ENCODE measurements around the gene DNAJC16. TPM values are rescaled to one million over a fixed set of nuclear protein-coding genes. Genes with fewer than 3 reads are reported as not detected.

The DNAJC16 gene
- polyA plus RNA-seq, 1 donor (not counting 4 experiments of a cell fraction or from before 2014, with no cell fraction given): 13.7 TPM

GRCh38 chr1:15574741-15575140 is 48.1 kb downstream of the DNAJC16 start:
- TF ChIP-seq EZH2 (IDR thresholded peaks at IDR 0.05; ENCODE audit: low read length): no peak
- no peak for TF ChIP-seq CTCF (optimal IDR thresholded peaks at IDR 0.05 in 1 of 3, IDR thresholded peaks at IDR 0.05 in 1 of 3, conservative IDR thresholded peaks at IDR 0.05 in 1 of 3; ENCODE audit: extremely low read depth in 1 of 3, insufficient read depth in 2 of 3, low read length in 3 of 3)
- no peak overlapping the region for H3K27ac ChIP-seq (ENCODE audit: control insufficient read depth, insufficient read depth, low read length)
- H3K4me3 ChIP-seq (ENCODE audit: control insufficient read depth in 2 of 3, extremely low read depth in 1 of 3, insufficient read depth in 2 of 3, low read depth in 1 of 3, low read length in 3 of 3): no peak overlapping the region
- H3K9me1 ChIP-seq (ENCODE audit: control insufficient read depth, extremely low read depth, insufficient read depth, low read length): no peaks in the 10 kb centered on the region
- H3K27me3 ChIP-seq (ENCODE audit: control insufficient read depth, extremely low read depth, insufficient read depth, low read length): no peaks in the 10 kb centered on the region
- no peaks in the 10 kb centered on the region for H3K9me3 ChIP-seq (ENCODE audit: control insufficient read depth, low read depth, low read length)
- dilution Hi-C loops (cut with MboI; ENCODE audit: extremely low pct_ligation_motif_present, low sequenced_read_pairs): no loop called here
- no peak overlapping the region for H2AFZ ChIP-seq (ENCODE audit: control insufficient read depth, low read length)
- no peaks in the 10 kb centered on the region for H3K4me1 ChIP-seq (ENCODE audit: control insufficient read depth, extremely low read depth, insufficient read depth, low read length)
- FAIRE-seq (no peak), DNase-seq (ENCODE audit: low read depth, low spot score) (no peak)
- no peaks in the 10 kb centered on the region for H3K79me2 ChIP-seq (ENCODE audit: control insufficient read depth, insufficient read depth, low read length)
- H4K20me1 ChIP-seq (ENCODE audit: control insufficient read depth, extremely low read depth, insufficient read depth, low read length): no peaks in the 10 kb centered on the region
- no peak overlapping the region for H3K4me2 ChIP-seq (ENCODE audit: control insufficient read depth, extremely low read depth, insufficient read depth, low read depth, low read length)
- H3K36me3 ChIP-seq (ENCODE audit: control insufficient read depth in 2 of 2, extremely low read depth in 1 of 2, insufficient read depth in 2 of 2, low read length in 2 of 2): no peaks in the 10 kb centered on the region
- H3K9ac ChIP-seq (ENCODE audit: control insufficient read depth, extremely low read depth, insufficient read depth, low read length): no peak overlapping the region

GRCh38 chr1:15575549-15576150 is 49.0 kb downstream of the DNAJC16 start:
- H3K27me3 ChIP-seq (ENCODE audit: control insufficient read depth, extremely low read depth, insufficient read depth, low read length): no peaks in the 10 kb centered on the region
- dilution Hi-C loops (cut with MboI; ENCODE audit: extremely low pct_ligation_motif_present, low sequenced_read_pairs): no loop called here
- no peak overlapping the region for H3K27ac ChIP-seq (ENCODE audit: control insufficient read depth, insufficient read depth, low read length)
- H3K36me3 ChIP-seq (ENCODE audit: control insufficient read depth in 2 of 2, extremely low read depth in 1 of 2, insufficient read depth in 2 of 2, low read length in 2 of 2): no peaks in the 10 kb centered on the region
- no peaks in the 10 kb centered on the region for H3K9me1 ChIP-seq (ENCODE audit: control insufficient read depth, extremely low read depth, insufficient read depth, low read length)
- H3K79me2 ChIP-seq (ENCODE audit: control insufficient read depth, insufficient read depth, low read length): no peaks in the 10 kb centered on the region
- H3K9me3 ChIP-seq (ENCODE audit: control insufficient read depth, low read depth, low read length): no peaks in the 10 kb centered on the region
- H3K4me2 ChIP-seq (ENCODE audit: control insufficient read depth, extremely low read depth, insufficient read depth, low read depth, low read length): no peak overlapping the region
- H4K20me1 ChIP-seq (ENCODE audit: control insufficient read depth, extremely low read depth, insufficient read depth, low read length): no peaks in the 10 kb centered on the region
- H3K4me3 ChIP-seq (ENCODE audit: control insufficient read depth in 2 of 3, extremely low read depth in 1 of 3, insufficient read depth in 2 of 3, low read depth in 1 of 3, low read length in 3 of 3): no peak overlapping the region
- TF ChIP-seq EZH2 (IDR thresholded peaks at IDR 0.05; ENCODE audit: low read length) (no peak), CTCF (optimal IDR thresholded peaks at IDR 0.05 in 1 of 3, IDR thresholded peaks at IDR 0.05 in 1 of 3, conservative IDR thresholded peaks at IDR 0.05 in 1 of 3; ENCODE audit: extremely low read depth in 1 of 3, insufficient read depth in 2 of 3, low read length in 3 of 3) (no peak)
- no peak for DNase-seq (ENCODE audit: low read depth, low spot score)
- no peak for FAIRE-seq
- no peak overlapping the region for H2AFZ ChIP-seq (ENCODE audit: control insufficient read depth, low read length)
- no peaks in the 10 kb centered on the region for H3K4me1 ChIP-seq (ENCODE audit: control insufficient read depth, extremely low read depth, insufficient read depth, low read length)
- H3K9ac ChIP-seq (ENCODE audit: control insufficient read depth, extremely low read depth, insufficient read depth, low read length): no peak overlapping the region

Data from keratinocyte (primary cell).